ENCODE results near the gene GYPC. TPM values are rescaled to one million over a fixed set of nuclear protein-coding genes. Genes with fewer than 3 reads are reported as not detected.

The GYPC gene
- total and polyA plus RNA-seq, 8 donors, result 31.3 to 119 (median 46.7) TPM

DNA sequence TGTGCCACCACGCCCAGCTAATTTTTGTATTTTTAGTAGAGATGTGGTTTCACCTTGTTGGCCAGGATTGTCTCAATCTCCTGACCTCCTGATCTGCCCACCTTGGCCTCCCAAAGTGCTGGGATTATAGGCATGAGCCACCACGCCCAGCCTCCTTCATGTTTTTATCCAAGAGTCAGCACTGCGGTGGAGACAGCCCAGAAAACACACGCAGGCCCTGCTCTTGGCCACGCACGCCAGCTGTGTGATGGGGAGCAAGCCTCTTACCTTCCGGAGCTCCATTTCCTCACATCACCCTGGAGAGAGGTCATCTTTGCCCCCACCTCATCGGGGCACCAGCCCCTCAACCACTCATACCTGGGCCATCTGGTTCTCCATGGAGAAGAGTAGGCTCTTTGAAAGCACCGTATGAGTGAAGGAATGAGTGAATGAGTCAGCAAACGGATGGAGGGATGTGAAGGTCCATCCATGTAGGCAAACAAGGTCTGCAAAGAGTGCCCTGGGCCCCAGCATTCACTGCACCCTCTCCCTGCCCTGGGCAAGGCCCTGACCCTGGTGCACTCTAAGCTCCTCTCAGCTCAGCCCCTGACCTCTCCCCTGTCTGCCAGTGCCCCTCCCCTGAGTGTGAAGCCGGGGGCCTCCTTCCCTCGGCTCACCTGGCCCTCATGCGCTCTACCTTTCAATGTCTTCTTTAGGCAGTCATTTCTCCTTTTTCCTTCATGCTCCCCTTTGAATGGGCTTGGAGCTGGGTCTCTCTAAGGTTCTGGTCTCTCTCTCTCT, 7.4 kb downstream of the GYPC start:
- Histone ChIP-seq H3K4me3 (no peak overlapping the region), H3K4me1 (peaks cover 25 to 82% (median 57%) of the 10 kb centered on the region in 4 donors), H3K36me3 (peaks cover 0 to 5% (median 2%) of the 10 kb centered on the region in 4 donors), H3K27me3 (no peaks in the 10 kb centered on the region), H3K27ac (peak overlapping the region in 3 of 5 donors; percentile 62 to 96 (median 65)), H3K9me3 (no peaks in the 10 kb centered on the region)
- intact Hi-C loops (cut with DNase I; ENCODE audit: low total_unique reads), result no loop called here
- no peak for TF ChIP-seq POLR2A (IDR thresholded peaks at IDR 0.05)
- TF ChIP-seq EP300 (IDR thresholded peaks at IDR 0.05), result no peak
- no peak for TF ChIP-seq POLR2AphosphoS5 (IDR thresholded peaks at IDR 0.05)
- TF ChIP-seq CTCF (IDR thresholded peaks at IDR 0.05), result no peak
- WGBS, 5 donors, result 78 to 89% (median 81%) methylated on average over 13 of the region's 13 CpGs
- no peak for DNase-seq

DNA sequence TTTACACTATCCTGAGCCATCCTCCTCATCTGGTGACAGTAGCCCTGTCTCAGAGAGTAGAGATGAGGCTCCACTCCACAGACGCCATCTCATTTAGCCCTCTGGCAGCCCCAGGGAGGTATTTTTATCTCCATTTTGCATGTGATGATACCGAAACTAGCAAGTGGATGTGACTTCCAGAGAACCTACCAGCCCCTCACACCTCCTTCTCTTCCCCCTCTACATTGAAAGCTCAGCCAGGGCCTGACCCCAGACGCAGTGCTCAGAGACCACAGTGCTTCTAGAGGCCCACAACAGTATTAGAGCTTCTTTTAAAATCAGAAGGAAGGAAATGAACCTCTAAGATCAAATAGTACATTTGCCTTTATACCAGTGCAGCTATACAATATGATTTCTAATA, 8.3 kb downstream of the GYPC start:
- DNase-seq, result no peak
- Histone ChIP-seq H3K27me3 (no peaks in the 10 kb centered on the region), H3K9me3 (no peaks in the 10 kb centered on the region), H3K36me3 (peaks cover 0 to 5% (median 2%) of the 10 kb centered on the region in 4 donors), H3K4me3 (no peak overlapping the region), H3K4me1 (peaks cover 19 to 75% (median 52%) of the 10 kb centered on the region in 4 donors), H3K27ac (peak overlapping the region in 3 of 5 donors; percentile 62 to 96 (median 65))
- 53 to 70% (median 55%) methylated on average over 3 of the region's 3 CpGs for WGBS, 5 donors
- TF ChIP-seq POLR2AphosphoS5 (IDR thresholded peaks at IDR 0.05), result no peak
- no peak for TF ChIP-seq POLR2A (IDR thresholded peaks at IDR 0.05)
- TF ChIP-seq EP300 (IDR thresholded peaks at IDR 0.05), result no peak
- intact Hi-C loops (cut with DNase I; ENCODE audit: low total_unique reads), result no loop called here

DNA sequence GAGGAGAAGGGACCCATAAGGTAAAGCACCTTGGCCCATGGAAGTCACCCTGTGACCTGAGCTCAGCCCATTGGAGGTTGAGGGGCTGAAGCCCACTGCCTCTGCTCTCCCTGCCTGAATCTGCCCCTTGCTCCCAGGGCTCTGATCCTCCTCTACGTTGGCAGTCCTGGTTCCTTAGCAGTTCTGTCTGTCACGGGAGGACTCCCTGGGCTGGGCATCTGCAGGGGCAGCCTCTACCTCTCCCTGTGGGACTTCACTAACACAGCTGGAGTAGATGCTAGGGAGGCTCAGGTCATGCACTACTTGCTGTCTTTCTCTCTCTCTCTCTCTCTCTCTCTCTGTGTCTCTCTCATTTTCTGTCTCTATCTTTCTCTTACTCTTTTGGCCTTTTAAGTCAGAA, 8.7 kb downstream of the GYPC start:
- intact Hi-C loops (cut with DNase I; ENCODE audit: low total_unique reads), result no loop called here
- 63 to 91% (median 76%) methylated on average over 2 of the region's 2 CpGs for WGBS, 5 donors
- Histone ChIP-seq H3K36me3 (peaks cover 0 to 5% (median 2%) of the 10 kb centered on the region in 4 donors), H3K27me3 (no peaks in the 10 kb centered on the region), H3K4me1 (peaks cover 15 to 75% (median 50%) of the 10 kb centered on the region in 4 donors), H3K27ac (peak overlapping the region in 3 of 5 donors; percentile 62 to 96 (median 65)), H3K9me3 (no peaks in the 10 kb centered on the region), H3K4me3 (no peak overlapping the region)
- DNase-seq, result no peak
- TF ChIP-seq CTCF (IDR thresholded peaks at IDR 0.05) (no peak), EP300 (IDR thresholded peaks at IDR 0.05) (no peak), POLR2A (IDR thresholded peaks at IDR 0.05) (no peak), POLR2AphosphoS5 (IDR thresholded peaks at IDR 0.05) (no peak)

GRCh38 chr2:126665483-126665882, 9.5 kb downstream of the GYPC start:
- peak overlapping the region in 3 of 5 donors; percentile 20 to 96 (median 25) for H3K27ac ChIP-seq
- no peak overlapping the region for H3K4me3 ChIP-seq
- H3K36me3 ChIP-seq, result peaks cover 0 to 10% (median 0%) of the 10 kb centered on the region in 4 donors
- H3K4me1 ChIP-seq, result peaks cover 20 to 74% (median 48%) of the 10 kb centered on the region in 4 donors
- TF ChIP-seq EP300 (IDR thresholded peaks at IDR 0.05) (no peak), POLR2AphosphoS5 (IDR thresholded peaks at IDR 0.05) (no peak), CTCF (IDR thresholded peaks at IDR 0.05) (no peak), POLR2A (IDR thresholded peaks at IDR 0.05) (no peak)
- DNase-seq, result no peak
- intact Hi-C loops (cut with DNase I; ENCODE audit: low total_unique reads), result no loop called here
- H3K9me3 ChIP-seq, result no peaks in the 10 kb centered on the region
- WGBS, 5 donors, result 75 to 82% (median 80%) methylated on average over 9 of the region's 9 CpGs
- no peaks in the 10 kb centered on the region for H3K27me3 ChIP-seq

DNA sequence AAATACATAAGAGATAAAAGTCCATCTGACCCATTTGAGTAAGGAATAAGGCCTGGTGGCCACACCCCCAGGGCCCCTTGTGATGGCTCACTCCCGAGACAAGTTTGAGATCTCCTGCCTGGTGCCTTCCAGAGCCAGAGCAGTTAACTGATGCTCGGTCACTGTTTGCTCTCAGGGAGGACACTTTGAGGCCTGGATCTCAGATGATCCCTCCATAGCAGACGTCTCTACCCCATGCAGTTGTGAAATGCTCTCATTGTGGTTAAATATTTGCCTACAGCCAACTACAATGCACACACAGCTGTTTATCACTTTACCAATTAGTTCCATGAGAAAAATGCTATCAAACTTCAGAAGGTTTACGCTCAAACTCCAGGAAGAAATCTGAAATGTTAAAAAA, 12.3 kb downstream of the GYPC start:
- no peak for TF ChIP-seq EP300 (IDR thresholded peaks at IDR 0.05)
- TF ChIP-seq POLR2AphosphoS5 (IDR thresholded peaks at IDR 0.05), result no peak
- TF ChIP-seq POLR2A (IDR thresholded peaks at IDR 0.05), result no peak
- no peak for TF ChIP-seq CTCF (IDR thresholded peaks at IDR 0.05)
- H3K27ac ChIP-seq, result no peak overlapping the region
- H3K9me3 ChIP-seq, result no peaks in the 10 kb centered on the region
- DNase-seq, result no peak
- no peak overlapping the region for H3K4me3 ChIP-seq
- H3K4me1 ChIP-seq, result peaks cover 9 to 52% (median 30%) of the 10 kb centered on the region in 4 donors
- intact Hi-C loops (cut with DNase I; ENCODE audit: low total_unique reads), result no loop called here
- no peaks in the 10 kb centered on the region for H3K27me3 ChIP-seq
- peaks cover 0 to 15% (median 4%) of the 10 kb centered on the region in 4 donors for H3K36me3 ChIP-seq
- WGBS, 5 donors, result 43 to 66% (median 47%) methylated on average over 4 of the region's 4 CpGs
